TTC549 (cell line): ENCODE data around the gene DGCR2.
"Not testable (repeated sequence)": the region's sequence is repeated elsewhere in the genome, so short reads cannot be mapped to it uniquely, and the experiment has no call there.

Experiments used
- FAIRE-seq: peaks from 2 replicates; lab custom pipeline; 2012; peaks lifted over from hg19 to GRCh38; lab: Jason Lieb, UNC

The DGCR2 gene

DNA sequence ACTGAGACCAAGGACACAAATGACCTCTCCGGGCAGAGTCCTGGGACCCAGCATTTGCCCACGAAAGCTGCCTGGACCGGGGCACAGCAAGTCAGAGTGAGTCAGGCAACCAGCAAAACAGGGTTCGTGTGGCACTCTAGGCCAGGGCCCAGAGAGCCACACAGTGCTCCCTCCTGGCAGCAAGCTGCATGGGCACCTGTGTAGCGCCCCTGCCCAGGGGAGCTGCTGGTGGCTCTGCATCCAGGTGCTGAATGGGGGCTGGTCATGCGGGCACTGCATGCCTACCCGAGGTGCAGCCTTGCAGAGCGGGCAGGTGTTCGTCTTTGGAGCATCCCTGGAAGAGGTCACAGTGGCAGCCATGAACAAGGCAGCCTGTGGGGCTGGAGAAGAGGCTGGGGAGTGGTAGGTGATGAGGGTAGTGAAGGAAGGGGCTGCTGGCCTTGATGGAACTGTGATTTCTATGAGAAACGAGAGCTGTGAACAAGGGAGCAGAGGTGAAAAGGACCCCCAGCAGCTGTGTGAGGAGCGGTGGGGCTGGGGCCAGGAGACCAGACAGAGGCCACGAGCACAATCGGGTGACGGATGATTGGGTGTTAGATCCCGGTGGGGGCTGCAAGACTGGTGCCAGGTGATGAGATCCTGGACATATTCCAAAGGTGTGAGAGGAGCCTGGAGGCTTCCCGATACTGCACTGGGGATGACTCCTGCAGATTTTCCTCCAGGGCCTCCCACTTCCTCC, 63.3 kb downstream of the DGCR2 start:
- no peak for FAIRE-seq

DNA sequence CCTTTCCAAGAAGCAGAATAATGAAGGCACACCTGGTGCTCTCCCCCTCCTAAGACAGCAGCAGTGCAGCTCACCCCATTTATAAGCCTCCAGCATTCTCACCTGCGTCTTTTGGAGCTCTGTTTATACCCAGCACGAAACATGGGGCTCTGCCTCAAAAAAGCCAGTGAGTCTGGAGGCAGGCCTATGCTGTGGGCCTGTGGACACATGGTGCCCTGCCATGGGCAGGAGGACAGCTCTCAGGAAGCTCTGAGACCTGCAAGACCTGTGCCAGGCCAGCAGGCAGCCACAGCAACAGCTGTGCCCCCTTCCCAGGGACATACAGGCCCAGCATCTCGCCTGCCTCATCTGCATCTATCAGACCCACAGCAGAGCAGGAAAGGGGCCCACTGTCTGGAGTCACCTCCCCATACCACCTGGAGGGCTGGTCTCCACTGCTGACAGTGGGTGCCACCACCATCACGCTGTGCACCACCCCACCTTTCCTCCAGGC, 64.2 kb downstream of the DGCR2 start:
- no peak for FAIRE-seq

DNA sequence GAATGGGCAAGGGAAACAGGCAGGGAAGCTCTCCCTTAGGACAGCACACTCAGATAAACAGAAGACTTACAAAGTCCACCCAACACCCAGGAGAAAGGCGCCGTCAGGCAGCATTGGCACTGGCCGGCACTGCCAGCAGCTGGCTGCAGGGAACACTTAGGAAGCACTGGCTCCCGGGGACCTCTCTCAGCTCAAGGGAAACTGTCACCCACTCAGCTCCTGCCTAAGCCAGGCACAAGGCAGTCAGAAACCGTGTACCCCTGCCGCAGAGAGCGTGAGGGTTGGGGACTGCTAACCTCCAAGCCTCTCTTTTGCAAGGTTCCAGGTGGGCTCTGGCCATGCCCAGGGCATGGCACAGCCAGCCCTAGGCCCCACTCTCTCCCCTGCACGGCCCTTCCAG, 64.7 kb downstream of the DGCR2 start:
- no peak for FAIRE-seq

- no peak for FAIRE-seq
These were observed 65.2 kb downstream of the DGCR2 start for GRCh38 chr22:19056951-19057401.

GRCh38 chr22:19055801-19056200, 66.4 kb downstream of the DGCR2 start:
- no peak for FAIRE-seq

- no peak for FAIRE-seq
These were observed 69.2 kb downstream of the DGCR2 start for GRCh38 chr22:19052941-19053541.

DNA sequence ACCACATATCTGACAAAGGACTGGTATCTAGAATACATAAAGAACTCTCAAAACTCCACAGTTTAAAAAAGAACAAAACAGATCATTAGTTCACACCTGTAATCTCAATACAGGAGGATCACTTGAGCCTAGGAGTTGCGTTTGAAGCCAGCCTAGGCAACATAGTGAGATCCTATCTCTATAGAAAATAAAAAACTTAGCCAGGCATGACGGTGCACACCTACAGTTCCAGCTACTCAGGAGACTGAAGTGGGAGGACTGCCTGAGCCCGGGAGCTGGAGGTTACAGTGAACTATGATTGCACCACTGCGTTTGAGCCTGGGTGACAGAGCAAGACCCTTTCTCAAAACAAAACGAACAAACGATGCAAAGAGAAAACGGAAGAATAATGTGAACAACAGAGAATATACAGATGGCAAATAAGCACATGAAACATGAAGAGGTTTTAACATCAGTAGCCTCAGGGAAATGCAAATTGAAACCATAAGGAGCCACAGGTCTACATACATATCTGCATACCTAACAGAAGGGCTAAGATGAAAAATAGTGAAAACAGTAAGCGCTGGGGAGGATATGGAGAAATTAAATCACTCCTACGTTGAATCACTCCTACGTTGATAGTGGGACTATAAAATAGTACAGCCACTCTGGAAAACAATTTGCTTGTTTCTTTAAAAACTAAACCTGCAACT, 70.7 kb downstream of the DGCR2 start:
- FAIRE-seq, result no peak

DNA sequence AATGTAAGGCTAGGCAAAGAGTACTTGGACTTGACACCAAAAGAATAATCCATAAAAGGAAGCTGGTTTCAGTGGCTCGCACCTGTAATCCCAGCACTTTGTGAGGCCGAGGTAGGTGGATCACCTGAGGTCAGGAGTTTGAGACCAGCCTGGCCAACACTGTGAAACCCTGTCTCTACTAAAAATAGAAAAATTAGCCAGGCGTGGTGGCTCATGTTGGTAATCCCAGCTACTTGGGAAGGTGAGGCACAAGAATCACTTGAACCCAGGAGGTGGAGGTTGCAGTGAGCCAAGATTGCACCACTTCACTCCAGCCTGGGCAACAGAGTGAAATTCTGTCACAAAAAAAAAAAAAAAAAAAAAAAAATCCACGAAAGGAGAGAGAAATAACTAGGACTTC, 71.4 kb downstream of the DGCR2 start:
- not testable (repeated sequence) for FAIRE-seq

GRCh38 chr22:19050117-19050516, 72.1 kb downstream of the DGCR2 start:
- FAIRE-seq, result no peak

GRCh38 chr22:19048531-19048930, 73.7 kb downstream of the DGCR2 start:
- FAIRE-seq, result no peak

- FAIRE-seq, result no peak
These were observed 74.2 kb downstream of the DGCR2 start for GRCh38 chr22:19047993-19048392.

DNA sequence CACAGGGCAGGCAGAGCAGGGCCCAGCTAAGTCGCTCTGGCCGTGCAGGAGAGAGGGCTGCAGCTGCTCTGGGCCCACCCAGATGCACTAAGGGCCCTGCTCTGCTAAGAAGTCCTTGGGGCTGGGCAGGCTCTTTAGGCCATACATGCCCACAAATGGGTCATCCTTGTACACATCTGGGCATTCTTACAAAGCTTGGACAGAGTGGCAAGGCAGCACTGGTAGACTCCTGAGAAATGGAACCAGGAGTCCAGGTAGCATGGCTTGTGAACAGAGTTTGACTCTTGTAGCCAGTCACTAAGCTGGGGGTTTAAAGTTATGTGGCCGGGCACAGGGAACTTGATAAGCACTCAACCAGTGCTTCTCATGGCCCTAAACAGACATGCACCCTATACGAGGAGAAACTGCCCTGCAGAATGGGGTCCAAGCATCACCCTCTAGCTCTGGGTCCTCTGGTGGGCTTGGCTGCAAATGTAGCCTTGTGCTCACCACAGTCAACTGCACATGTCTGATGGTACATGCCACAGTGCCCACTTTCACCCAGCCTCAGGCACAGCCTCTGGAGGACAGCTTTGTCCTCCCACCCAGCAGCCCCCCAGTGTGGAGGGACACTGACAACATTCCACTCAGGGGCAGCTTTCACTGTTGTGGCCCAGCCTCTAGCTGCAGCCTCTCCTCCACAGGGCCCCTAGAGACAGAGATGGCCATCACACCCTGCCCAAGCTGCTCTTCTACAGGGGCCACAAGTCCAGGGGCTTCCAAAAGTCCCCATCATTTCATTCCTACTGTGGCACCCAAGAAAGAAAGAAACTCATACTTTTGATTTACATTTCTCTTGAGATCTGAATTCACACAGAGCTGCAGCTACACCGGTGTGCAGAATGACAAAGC, 75.2 kb downstream of the DGCR2 start:
- FAIRE-seq, result no peak

DNA sequence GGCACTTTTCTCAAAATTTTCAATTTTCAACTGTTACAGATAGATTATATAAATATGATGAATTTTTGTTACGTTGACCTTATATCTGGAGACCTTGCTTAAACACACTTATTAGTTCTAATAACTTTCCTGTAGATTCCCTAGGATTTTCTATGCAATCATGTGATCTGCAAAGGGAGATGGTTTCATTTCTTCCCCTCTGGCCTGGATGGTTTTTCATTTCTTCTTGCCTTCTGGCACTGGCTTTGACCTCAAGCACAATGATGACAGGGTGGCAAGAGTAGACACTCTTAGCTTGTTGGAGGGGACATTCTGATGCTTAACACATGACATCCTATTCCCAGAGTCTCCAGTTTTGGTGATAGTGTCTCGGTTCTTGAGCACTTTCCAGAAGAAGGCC, 75.9 kb downstream of the DGCR2 start:
- FAIRE-seq, result no peak

DNA sequence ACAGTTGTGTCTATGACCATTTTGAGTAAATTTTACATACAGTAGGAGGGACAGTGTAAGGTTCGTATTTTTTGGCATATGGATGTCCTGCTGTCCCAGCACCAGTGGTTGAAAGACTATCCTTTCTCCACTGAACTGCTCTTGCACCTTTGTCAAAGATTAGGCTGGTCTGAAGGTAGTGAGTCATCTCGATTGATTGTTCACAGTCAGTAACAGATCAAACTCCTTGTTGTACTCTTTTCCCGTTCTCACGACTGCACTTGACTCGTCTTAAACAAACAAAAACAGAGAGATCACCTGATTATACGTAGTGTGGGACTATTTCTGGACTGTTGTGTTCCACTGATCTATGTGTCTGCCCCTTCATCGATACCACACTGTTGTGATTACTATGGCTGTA, 77.1 kb downstream of the DGCR2 start:
- no peak for FAIRE-seq

DNA sequence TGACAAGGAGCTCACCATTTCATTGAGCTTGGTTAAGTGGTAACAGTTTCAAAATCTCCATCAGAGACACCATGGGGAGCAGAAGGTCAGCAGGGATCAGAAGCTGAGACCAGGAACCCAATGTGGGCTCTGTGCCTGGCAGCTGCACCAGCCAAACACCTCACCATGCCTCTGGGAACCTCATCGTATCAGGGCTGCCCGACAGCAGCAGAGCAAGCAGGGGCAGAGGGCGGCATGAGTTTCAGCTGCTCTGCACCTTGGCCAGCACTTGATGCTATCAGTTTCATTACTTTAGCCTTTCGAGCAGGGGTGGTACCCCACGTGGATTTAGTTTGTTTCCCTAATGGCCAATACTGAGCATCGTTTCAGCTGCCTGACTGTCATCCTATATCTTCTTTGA, 77.8 kb downstream of the DGCR2 start:
- no peak for FAIRE-seq

GRCh38 chr22:19043121-19044085, 78.8 kb downstream of the DGCR2 start:
- no peak for FAIRE-seq

DNA sequence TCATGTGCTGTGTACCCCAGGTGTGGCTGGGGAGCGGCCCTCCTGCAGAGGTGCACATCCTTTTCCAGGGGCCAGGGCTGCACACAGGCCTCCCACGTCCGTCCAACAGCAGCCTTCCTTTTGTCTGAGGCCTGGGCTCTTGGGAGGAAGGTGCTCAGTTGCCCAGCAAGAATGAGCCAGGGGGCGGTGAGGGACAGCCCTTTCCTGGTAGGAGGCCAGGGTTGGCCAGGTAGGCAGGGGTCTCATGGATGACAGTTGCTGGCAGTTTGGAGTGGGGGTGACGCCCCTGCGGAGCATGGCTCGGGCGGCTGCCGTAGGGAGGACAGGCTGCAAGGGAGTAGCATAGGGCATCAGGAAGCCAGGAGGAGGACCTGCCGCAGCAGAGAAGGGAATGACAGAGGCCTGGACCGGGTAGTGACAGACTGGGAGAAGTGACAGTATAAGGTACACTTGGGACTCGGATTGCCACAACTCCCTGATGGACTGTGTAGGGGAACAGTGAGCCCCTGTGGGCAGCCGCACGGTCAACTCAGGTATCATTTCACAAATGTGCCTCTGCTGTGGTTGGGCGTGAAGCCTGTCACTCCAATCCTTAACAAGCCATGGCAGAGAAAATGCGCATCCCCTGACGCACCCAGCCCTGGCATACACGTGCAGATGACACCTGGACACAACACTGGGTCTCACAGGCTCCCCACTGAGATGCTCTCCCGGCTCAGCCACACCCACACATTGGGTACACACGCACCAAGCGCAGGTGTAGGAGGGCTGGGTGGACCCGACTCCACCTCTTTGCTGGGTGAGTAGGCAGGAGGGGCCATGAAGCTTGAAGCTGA, 79.7 kb downstream of the DGCR2 start:
- FAIRE-seq, result no peak

DNA sequence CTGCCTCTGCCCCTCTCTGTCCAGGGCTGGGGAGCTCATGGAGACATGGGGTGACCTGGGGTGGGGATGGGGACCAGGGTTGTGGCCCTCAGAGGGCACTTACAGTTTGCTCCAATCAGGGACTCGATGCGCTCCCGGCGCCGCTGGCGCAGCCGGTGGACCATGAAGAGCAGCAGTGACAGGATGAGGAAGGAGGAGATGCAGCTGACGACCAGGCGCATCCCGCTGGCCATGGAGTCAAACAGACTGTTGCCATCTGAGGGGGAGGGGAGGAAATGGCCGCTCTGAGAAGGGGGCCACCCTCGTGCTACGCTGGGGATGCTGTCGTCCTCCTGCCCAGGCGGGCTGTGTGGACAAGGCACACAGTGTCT, 80.5 kb downstream of the DGCR2 start:
- FAIRE-seq, result no peak

DNA sequence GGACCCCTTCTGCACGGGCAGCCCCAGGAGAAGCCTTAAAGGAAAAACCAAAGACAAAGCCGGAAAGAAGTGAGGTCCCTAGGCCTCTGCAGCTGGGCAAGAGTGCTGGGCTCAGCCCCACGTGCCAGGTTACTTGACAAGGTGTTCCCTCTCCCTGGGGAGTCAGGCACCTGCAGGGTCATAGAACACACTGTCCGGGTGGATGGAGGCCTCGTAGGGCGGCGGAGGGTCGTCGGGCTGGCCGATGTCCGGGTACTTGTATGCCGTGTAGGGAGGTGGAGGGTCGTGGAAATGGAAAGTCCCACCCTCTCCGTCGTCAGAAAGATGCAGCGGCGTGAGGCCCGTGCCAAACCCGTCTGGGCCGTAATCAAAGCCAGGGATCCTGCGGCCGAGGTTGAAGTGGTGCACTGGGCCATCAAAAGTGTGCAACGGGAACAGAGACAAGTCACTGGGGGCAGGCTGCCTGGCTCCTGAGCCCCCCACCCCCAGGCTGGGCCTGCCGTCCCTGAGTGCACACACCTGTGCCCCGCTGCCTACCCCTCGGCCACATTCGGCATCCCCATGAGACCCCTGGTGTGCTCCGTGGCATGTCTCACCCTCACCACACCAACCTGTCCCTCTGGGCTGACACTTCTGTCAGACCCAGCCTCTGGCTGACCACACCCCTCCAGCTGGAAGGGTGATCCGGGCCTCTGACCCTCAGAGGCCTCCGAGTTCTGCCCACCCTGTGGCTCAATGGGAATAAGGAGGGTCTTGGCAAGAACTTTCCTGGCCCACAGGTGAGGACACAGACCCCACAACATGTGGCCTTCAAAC, 81.1 kb downstream of the DGCR2 start:
- FAIRE-seq, result no peak
